ENCODE data around the gene TCTN1. TPM values are rescaled to one million over a fixed set of nuclear protein-coding genes. Genes with fewer than 3 reads are reported as not detected.
"Not testable (repeated sequence)": the region's sequence is repeated elsewhere in the genome, so short reads cannot be mapped to it uniquely, and the experiment has no call there.

Gene TCTN1
- total RNA-seq, 1 donor from 2014 or later, result 84.0 TPM

- Mint-ChIP-seq H3K4me3 (ENCODE audit: low read depth) (no peak overlapping the region), H3K4me1 (ENCODE audit: low read depth) (peaks cover 25% of the 10 kb centered on the region), H3K36me3 (ENCODE audit: insufficient read depth) (peaks cover 15% of the 10 kb centered on the region), H3K9me3 (ENCODE audit: low read depth) (peaks cover 9% of the 10 kb centered on the region), H3K27me3 (no peaks in the 10 kb centered on the region), H3K27ac (no peak overlapping the region)
- TF ChIP-seq CTCF (IDR thresholded peaks at IDR 0.05; ENCODE audit: unreplicated experiment), result no peak
- no peak for DNase-seq (ENCODE audit: low spot score, unreplicated experiment)
Observed at GRCh38 chr12:110568752-110569151, 45.2 kb upstream of the TCTN1 start.

- DNase-seq (ENCODE audit: low spot score, unreplicated experiment); H3K27ac Mint-ChIP-seq; H3K27me3 Mint-ChIP-seq: not testable (repeated sequence)
Observed at GRCh38 chr12:110569838-110570237, 44.1 kb upstream of the TCTN1 start.

GRCh38 chr12:110570798-110571197, 43.1 kb upstream of the TCTN1 start:
- not testable (repeated sequence) for DNase-seq (ENCODE audit: low spot score, unreplicated experiment); H3K27me3 Mint-ChIP-seq; H3K4me3 Mint-ChIP-seq (ENCODE audit: low read depth); H3K27ac Mint-ChIP-seq; H3K9me3 Mint-ChIP-seq (ENCODE audit: low read depth)
- Mint-ChIP-seq H3K4me1 (ENCODE audit: low read depth) (peaks cover 20% of the 10 kb centered on the region), H3K36me3 (ENCODE audit: insufficient read depth) (peaks cover 15% of the 10 kb centered on the region)

More at GRCh38 chr12:110569838-110570237, 44.1 kb upstream of the TCTN1 start:
- not testable (repeated sequence) for H3K4me3 Mint-ChIP-seq (ENCODE audit: low read depth); H3K9me3 Mint-ChIP-seq (ENCODE audit: low read depth)
- Mint-ChIP-seq H3K4me1 (ENCODE audit: low read depth) (peaks cover 21% of the 10 kb centered on the region), H3K36me3 (ENCODE audit: insufficient read depth) (peaks cover 15% of the 10 kb centered on the region)

- Mint-ChIP-seq H3K4me3 (ENCODE audit: low read depth) (no peak overlapping the region), H3K27ac (no peak overlapping the region), H3K4me1 (ENCODE audit: low read depth) (peaks cover 7% of the 10 kb centered on the region), H3K27me3 (no peaks in the 10 kb centered on the region), H3K9me3 (ENCODE audit: low read depth) (peaks cover 9% of the 10 kb centered on the region), H3K36me3 (ENCODE audit: insufficient read depth) (peaks cover 15% of the 10 kb centered on the region)
- no peak for TF ChIP-seq CTCF (IDR thresholded peaks at IDR 0.05; ENCODE audit: unreplicated experiment)
- no peak for DNase-seq (ENCODE audit: low spot score, unreplicated experiment)
Observed at GRCh38 chr12:110574044-110574443, 39.9 kb upstream of the TCTN1 start.

- DNase-seq (ENCODE audit: low spot score, unreplicated experiment); H3K27me3 Mint-ChIP-seq; H3K27ac Mint-ChIP-seq; H3K4me3 Mint-ChIP-seq (ENCODE audit: low read depth); H3K9me3 Mint-ChIP-seq (ENCODE audit: low read depth); H3K4me1 Mint-ChIP-seq (ENCODE audit: low read depth): not testable (repeated sequence)
- peaks cover 12% of the 10 kb centered on the region for H3K36me3 Mint-ChIP-seq (ENCODE audit: insufficient read depth)
Observed at GRCh38 chr12:110574717-110575230, 39.2 kb upstream of the TCTN1 start.

- Mint-ChIP-seq H3K4me1 (ENCODE audit: low read depth) (peaks cover 7% of the 10 kb centered on the region), H3K27ac (no peak overlapping the region), H3K4me3 (ENCODE audit: low read depth) (no peak overlapping the region), H3K27me3 (no peaks in the 10 kb centered on the region), H3K36me3 (ENCODE audit: insufficient read depth) (peaks cover 11% of the 10 kb centered on the region), H3K9me3 (ENCODE audit: low read depth) (peaks cover 5% of the 10 kb centered on the region)
- TF ChIP-seq CTCF (IDR thresholded peaks at IDR 0.05; ENCODE audit: unreplicated experiment), result no peak
- no peak for DNase-seq (ENCODE audit: low spot score, unreplicated experiment)
Observed at GRCh38 chr12:110575326-110575725, 38.6 kb upstream of the TCTN1 start.

- Mint-ChIP-seq H3K27ac (no peak overlapping the region), H3K27me3 (no peaks in the 10 kb centered on the region), H3K9me3 (ENCODE audit: low read depth) (peaks cover 4% of the 10 kb centered on the region), H3K4me3 (ENCODE audit: low read depth) (no peak overlapping the region), H3K4me1 (ENCODE audit: low read depth) (peaks cover 11% of the 10 kb centered on the region), H3K36me3 (ENCODE audit: insufficient read depth) (peaks cover 8% of the 10 kb centered on the region)
- no peak for DNase-seq (ENCODE audit: low spot score, unreplicated experiment)
- no peak for TF ChIP-seq CTCF (IDR thresholded peaks at IDR 0.05; ENCODE audit: unreplicated experiment)
Observed at GRCh38 chr12:110576504-110576903, 37.4 kb upstream of the TCTN1 start.
